ENCODE measurements around the gene C1orf35.

The C1orf35 gene

GRCh38 chr1:228065543-228066347 lies 37.4 kb downstream of the C1orf35 start:
- Histone ChIP-seq H3K9ac (ENCODE audit: low read length) (no peak overlapping the region), H3K4me1 (ENCODE audit: control insufficient read depth, insufficient read depth, low read length) (no peaks in the 10 kb centered on the region), H3K36me3 (ENCODE audit: control insufficient read depth, insufficient read depth, low read length) (no peaks in the 10 kb centered on the region), H3K4me3 (ENCODE audit: low read length) (no peak overlapping the region), H3K27ac (ENCODE audit: low read depth, low read length) (no peak overlapping the region), H3K27me3 (ENCODE audit: control insufficient read depth, insufficient read depth, low read length) (peaks cover 52% of the 10 kb centered on the region)

- H3K36me3 ChIP-seq (ENCODE audit: control insufficient read depth, insufficient read depth, low read length), result no peaks in the 10 kb centered on the region
- no peak overlapping the region for H3K4me3 ChIP-seq (ENCODE audit: low read length)
- H3K27ac ChIP-seq (ENCODE audit: low read depth, low read length), result no peak overlapping the region
- H3K27me3 ChIP-seq (ENCODE audit: control insufficient read depth, insufficient read depth, low read length), result peaks cover 57% of the 10 kb centered on the region
- H3K9ac ChIP-seq (ENCODE audit: low read length), result no peak overlapping the region
- H3K4me1 ChIP-seq (ENCODE audit: control insufficient read depth, insufficient read depth, low read length), result no peaks in the 10 kb centered on the region
Measured at GRCh38 chr1:228064741-228065542, 38.2 kb downstream of the C1orf35 start.

GRCh38 chr1:228064296-228064695 lies 38.8 kb downstream of the C1orf35 start:
- Histone ChIP-seq H3K27me3 (ENCODE audit: control insufficient read depth, insufficient read depth, low read length) (peaks cover 58% of the 10 kb centered on the region), H3K27ac (ENCODE audit: low read depth, low read length) (no peak overlapping the region), H3K4me3 (ENCODE audit: low read length) (no peak overlapping the region), H3K9ac (ENCODE audit: low read length) (no peak overlapping the region), H3K36me3 (ENCODE audit: control insufficient read depth, insufficient read depth, low read length) (no peaks in the 10 kb centered on the region), H3K4me1 (ENCODE audit: control insufficient read depth, insufficient read depth, low read length) (no peaks in the 10 kb centered on the region)

- Histone ChIP-seq H3K4me1 (ENCODE audit: control insufficient read depth, insufficient read depth, low read length) (no peaks in the 10 kb centered on the region), H3K9ac (ENCODE audit: low read length) (no peak overlapping the region), H3K27me3 (ENCODE audit: control insufficient read depth, insufficient read depth, low read length) (peaks cover 56% of the 10 kb centered on the region), H3K27ac (ENCODE audit: low read depth, low read length) (no peak overlapping the region), H3K4me3 (ENCODE audit: low read length) (no peak overlapping the region), H3K36me3 (ENCODE audit: control insufficient read depth, insufficient read depth, low read length) (no peaks in the 10 kb centered on the region)
Measured at GRCh38 chr1:228063251-228064191, 39.6 kb downstream of the C1orf35 start.

GRCh38 chr1:228062812-228063211 lies 40.3 kb downstream of the C1orf35 start:
- H3K4me3 ChIP-seq (ENCODE audit: low read length), result no peak overlapping the region
- no peak overlapping the region for H3K27ac ChIP-seq (ENCODE audit: low read depth, low read length)
- H3K36me3 ChIP-seq (ENCODE audit: control insufficient read depth, insufficient read depth, low read length), result no peaks in the 10 kb centered on the region
- peaks cover 59% of the 10 kb centered on the region for H3K27me3 ChIP-seq (ENCODE audit: control insufficient read depth, insufficient read depth, low read length)
- H3K9ac ChIP-seq (ENCODE audit: low read length), result no peak overlapping the region
- no peaks in the 10 kb centered on the region for H3K4me1 ChIP-seq (ENCODE audit: control insufficient read depth, insufficient read depth, low read length)

GRCh38 chr1:228062085-228062791 lies 40.9 kb downstream of the C1orf35 start:
- peaks cover 53% of the 10 kb centered on the region for H3K27me3 ChIP-seq (ENCODE audit: control insufficient read depth, insufficient read depth, low read length)
- H3K36me3 ChIP-seq (ENCODE audit: control insufficient read depth, insufficient read depth, low read length), result no peaks in the 10 kb centered on the region
- H3K27ac ChIP-seq (ENCODE audit: low read depth, low read length), result no peak overlapping the region
- no peaks in the 10 kb centered on the region for H3K4me1 ChIP-seq (ENCODE audit: control insufficient read depth, insufficient read depth, low read length)
- H3K9ac ChIP-seq (ENCODE audit: low read length), result no peak overlapping the region
- H3K4me3 ChIP-seq (ENCODE audit: low read length), result no peak overlapping the region

GRCh38 chr1:228061411-228062084 lies 41.6 kb downstream of the C1orf35 start:
- H3K9ac ChIP-seq (ENCODE audit: low read length), result no peak overlapping the region
- H3K27ac ChIP-seq (ENCODE audit: low read depth, low read length), result no peak overlapping the region
- H3K36me3 ChIP-seq (ENCODE audit: control insufficient read depth, insufficient read depth, low read length), result no peaks in the 10 kb centered on the region
- no peak overlapping the region for H3K4me3 ChIP-seq (ENCODE audit: low read length)
- peaks cover 46% of the 10 kb centered on the region for H3K27me3 ChIP-seq (ENCODE audit: control insufficient read depth, insufficient read depth, low read length)
- no peaks in the 10 kb centered on the region for H3K4me1 ChIP-seq (ENCODE audit: control insufficient read depth, insufficient read depth, low read length)

GRCh38 chr1:228060458-228061190 lies 42.5 kb downstream of the C1orf35 start:
- Histone ChIP-seq H3K4me1 (ENCODE audit: control insufficient read depth, insufficient read depth, low read length) (no peaks in the 10 kb centered on the region), H3K27me3 (ENCODE audit: control insufficient read depth, insufficient read depth, low read length) (peaks cover 39% of the 10 kb centered on the region), H3K4me3 (ENCODE audit: low read length) (peak overlapping the region; percentile 51), H3K27ac (ENCODE audit: low read depth, low read length) (no peak overlapping the region), H3K9ac (ENCODE audit: low read length) (no peak overlapping the region), H3K36me3 (ENCODE audit: control insufficient read depth, insufficient read depth, low read length) (no peaks in the 10 kb centered on the region)

GRCh38 chr1:228059634-228060457 lies 43.3 kb downstream of the C1orf35 start:
- Histone ChIP-seq H3K36me3 (ENCODE audit: control insufficient read depth, insufficient read depth, low read length) (no peaks in the 10 kb centered on the region), H3K27me3 (ENCODE audit: control insufficient read depth, insufficient read depth, low read length) (peaks cover 39% of the 10 kb centered on the region), H3K4me1 (ENCODE audit: control insufficient read depth, insufficient read depth, low read length) (no peaks in the 10 kb centered on the region), H3K9ac (ENCODE audit: low read length) (no peak overlapping the region), H3K27ac (ENCODE audit: low read depth, low read length) (no peak overlapping the region), H3K4me3 (ENCODE audit: low read length) (peak overlapping the region; percentile 51)

- Histone ChIP-seq H3K4me3 (ENCODE audit: low read length) (peak overlapping the region; percentile 46), H3K27me3 (ENCODE audit: control insufficient read depth, insufficient read depth, low read length) (peaks cover 39% of the 10 kb centered on the region)
Measured at GRCh38 chr1:228058949-228059633, 44.0 kb downstream of the C1orf35 start.

More at GRCh38 chr1:228058949-228059633, 44.0 kb downstream of the C1orf35 start:
- no peak overlapping the region for H3K9ac ChIP-seq (ENCODE audit: low read length)
- H3K27ac ChIP-seq (ENCODE audit: low read depth, low read length), result no peak overlapping the region
- no peaks in the 10 kb centered on the region for H3K4me1 ChIP-seq (ENCODE audit: control insufficient read depth, insufficient read depth, low read length)
- H3K36me3 ChIP-seq (ENCODE audit: control insufficient read depth, insufficient read depth, low read length), result no peaks in the 10 kb centered on the region

Measured in rectal smooth muscle tissue (tissue), 1 donor.